Liver (tissue), 3 donors: Measurements from ENCODE around the gene CHKA.

ENCODE experiments used
- CTCF ChIP-seq: fragments of 150-350 bp; IDR thresholded peaks from 2 replicates; pipeline ENCODE4 v1.5.1; 2017; ENCODE audit warnings: improper control_type of control experiment, low read depth, low read length; ENCODE audit not compliant: missing input control
- GABPA ChIP-seq, 2 donors: IDR thresholded peaks in 1 of 2; conservative IDR thresholded peaks in 1 of 2; 2 replicates each; pipeline ENCODE4 v1.6.1; 2016; ENCODE audit warnings: antibody characterized with exemption in 2 of 2, mild to moderate bottlenecking in 1 of 2, moderate library complexity in 1 of 2
- TAF1 ChIP-seq: conservative IDR thresholded peaks from 2 replicates; pipeline ENCODE4 v1.6.1; 2016; ENCODE audit warnings: antibody characterized with exemption, mild to moderate bottlenecking
- donor health status: healthy.
- donor health status: healthy.

DNA sequence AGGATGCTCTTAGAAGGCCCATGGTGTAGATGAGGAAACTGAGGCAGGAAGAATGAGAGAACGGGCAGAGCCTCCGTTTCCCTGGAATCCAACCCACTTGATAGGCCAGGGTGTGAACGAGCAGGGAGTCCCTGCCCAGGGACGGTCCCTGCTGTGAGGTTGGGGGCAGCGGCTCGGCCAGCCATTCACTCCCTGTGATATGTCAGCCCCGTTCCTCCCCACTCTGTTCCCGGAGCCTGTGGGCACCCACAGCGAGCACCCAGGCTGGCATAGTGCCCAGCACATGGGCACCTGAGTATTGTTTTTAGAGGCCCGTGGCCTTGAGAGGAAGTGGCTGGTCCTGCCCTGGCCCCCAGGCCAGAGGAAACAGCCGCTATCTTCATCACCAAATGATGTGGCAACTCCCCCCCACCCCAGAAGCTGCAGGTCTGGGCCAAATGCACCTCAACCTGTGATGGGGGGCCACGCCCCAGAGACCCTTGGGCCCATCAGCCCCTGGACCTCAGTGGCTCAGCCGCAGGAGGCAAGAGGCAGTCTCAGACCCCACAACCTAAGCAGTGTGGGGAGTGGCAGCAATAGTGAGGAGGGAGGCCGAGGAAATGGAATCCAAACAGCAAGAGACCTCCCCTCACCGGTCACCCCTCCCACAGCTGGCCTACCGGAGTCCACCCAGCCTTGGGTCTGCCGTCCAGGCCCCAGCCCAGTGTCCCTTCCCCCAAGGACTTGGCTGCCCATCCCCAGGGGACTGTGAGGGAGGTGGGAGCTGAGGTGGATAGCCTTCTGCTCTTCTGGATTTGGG is 108.9 kb downstream of the CHKA start:
- TF ChIP-seq CTCF (no peak), GABPA (IDR thresholded peaks at IDR 0.05 in 1 of 2, conservative IDR thresholded peaks at IDR 0.05 in 1 of 2) (no peak), TAF1 (no peak)
